Nephron progenitor cell (in vitro differentiated cells): ENCODE data around the gene FGF8.

Experiments used
- DNase-seq: peaks from one replicate; pipeline ENCODE4 v3.0.0; 2021
- H3K27ac Mint-ChIP-seq: 2 replicates; pipeline ENCODE4 v1.8.0; 2021; ENCODE audit warnings: mild to moderate bottlenecking, moderate library complexity, mixed read lengths
- H3K27me3 Mint-ChIP-seq: 2 replicates; pipeline ENCODE4 v1.8.0; 2021; ENCODE audit warnings: mild to moderate bottlenecking, low read depth, mixed read lengths; ENCODE audit not compliant: poor library complexity
- H3K36me3 Mint-ChIP-seq: 2 replicates; pipeline ENCODE4 v1.8.0; 2021; ENCODE audit warnings: low read depth, mixed read lengths
- H3K4me1 Mint-ChIP-seq: 2 replicates; pipeline ENCODE4 v1.8.0; 2021; ENCODE audit warnings: mixed read lengths
- H3K4me3 Mint-ChIP-seq: 2 replicates; pipeline ENCODE4 v1.8.0; 2021; ENCODE audit warnings: mild to moderate bottlenecking, moderate library complexity, mixed read lengths
- H3K9me3 Mint-ChIP-seq: 2 replicates; pipeline ENCODE4 v1.8.0; 2021; ENCODE audit warnings: mild to moderate bottlenecking, moderate library complexity, mixed read lengths
- TF ChIP-seq, protein P1 (sequence below): fragments of 200-600 bp; sonication (generic); IDR thresholded peaks from 2 replicates; pipeline ENCODE4 v1.5.0; 2021; ENCODE audit warnings: antibody characterized with exemption

The FGF8 gene

DNA sequence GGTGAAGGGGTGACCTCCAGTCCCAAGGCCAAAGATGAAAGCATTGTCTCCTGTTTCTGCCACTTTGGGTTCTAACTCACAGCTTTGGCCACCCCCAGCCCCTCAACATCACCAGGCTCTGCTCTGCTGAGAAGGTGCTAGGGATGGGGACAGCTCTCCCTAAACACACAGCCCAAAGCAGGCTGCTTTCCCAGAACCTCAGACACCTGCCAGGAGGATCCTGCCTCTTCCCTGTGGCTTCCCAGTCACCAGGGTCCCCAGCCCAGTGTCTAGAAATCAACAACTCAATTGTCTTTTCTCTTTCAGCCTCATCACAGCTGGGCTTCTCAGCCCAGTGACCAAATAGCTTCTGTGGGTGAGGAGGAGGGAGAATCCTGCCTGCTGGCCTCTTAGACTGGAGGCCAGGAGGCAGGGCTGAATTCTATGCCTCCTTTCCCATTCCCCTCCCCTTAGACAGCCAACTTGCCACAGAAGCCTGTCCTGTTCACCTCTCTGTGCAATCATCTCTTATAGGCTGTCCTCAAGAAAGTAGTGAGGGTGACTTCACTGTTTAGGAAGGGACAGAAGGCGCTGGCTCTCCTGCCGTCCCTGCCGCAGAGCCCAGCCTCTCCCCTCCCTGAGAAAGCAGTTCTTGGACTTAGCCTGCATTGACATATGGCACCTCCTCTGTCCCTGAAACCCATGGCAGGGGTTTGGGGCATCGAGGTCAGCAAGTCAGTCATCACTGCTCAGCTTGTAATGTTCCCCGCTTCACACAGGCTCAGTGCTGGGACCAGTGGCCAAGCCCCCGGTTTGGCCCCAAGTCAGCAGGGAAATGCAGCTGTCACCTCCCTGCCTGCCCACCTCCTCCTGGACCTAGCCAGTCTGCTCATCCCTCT is 3.7 kb downstream of the FGF8 start:
- H3K4me3 Mint-ChIP-seq: peak overlapping the region; percentile 76
- H3K27ac Mint-ChIP-seq: peak overlapping the region; percentile 48
- H3K27me3 Mint-ChIP-seq: peaks cover 25% of the 10 kb centered on the region
- no peak for DNase-seq
- H3K36me3 Mint-ChIP-seq: no peaks in the 10 kb centered on the region
- peaks cover 75% of the 10 kb centered on the region for H3K4me1 Mint-ChIP-seq
- no peaks in the 10 kb centered on the region for H3K9me3 Mint-ChIP-seq
- TF ChIP-seq, protein P1, sequence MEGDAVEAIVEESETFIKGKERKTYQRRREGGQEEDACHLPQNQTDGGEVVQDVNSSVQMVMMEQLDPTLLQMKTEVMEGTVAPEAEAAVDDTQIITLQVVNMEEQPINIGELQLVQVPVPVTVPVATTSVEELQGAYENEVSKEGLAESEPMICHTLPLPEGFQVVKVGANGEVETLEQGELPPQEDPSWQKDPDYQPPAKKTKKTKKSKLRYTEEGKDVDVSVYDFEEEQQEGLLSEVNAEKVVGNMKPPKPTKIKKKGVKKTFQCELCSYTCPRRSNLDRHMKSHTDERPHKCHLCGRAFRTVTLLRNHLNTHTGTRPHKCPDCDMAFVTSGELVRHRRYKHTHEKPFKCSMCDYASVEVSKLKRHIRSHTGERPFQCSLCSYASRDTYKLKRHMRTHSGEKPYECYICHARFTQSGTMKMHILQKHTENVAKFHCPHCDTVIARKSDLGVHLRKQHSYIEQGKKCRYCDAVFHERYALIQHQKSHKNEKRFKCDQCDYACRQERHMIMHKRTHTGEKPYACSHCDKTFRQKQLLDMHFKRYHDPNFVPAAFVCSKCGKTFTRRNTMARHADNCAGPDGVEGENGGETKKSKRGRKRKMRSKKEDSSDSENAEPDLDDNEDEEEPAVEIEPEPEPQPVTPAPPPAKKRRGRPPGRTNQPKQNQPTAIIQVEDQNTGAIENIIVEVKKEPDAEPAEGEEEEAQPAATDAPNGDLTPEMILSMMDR: no peak

DNA sequence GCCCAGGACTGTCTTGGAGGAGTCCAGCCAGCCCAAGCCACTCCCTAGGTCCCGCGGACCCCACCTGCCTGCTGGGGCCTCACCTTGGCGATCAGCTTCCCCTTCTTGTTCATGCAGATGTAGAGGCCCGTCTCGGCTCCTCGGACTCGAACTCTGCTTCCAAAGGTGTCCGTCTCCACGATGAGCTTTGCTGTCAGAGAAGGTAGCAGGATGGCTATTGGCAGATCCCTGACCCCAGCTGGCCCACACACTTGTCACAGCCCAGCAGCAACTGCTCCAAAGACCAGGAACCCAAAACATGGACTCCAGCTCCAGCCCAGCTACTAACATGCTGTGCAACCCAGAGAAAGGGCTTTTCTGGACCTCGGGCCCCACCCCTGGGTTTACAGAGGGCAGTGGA is 4.5 kb downstream of the FGF8 start:
- Mint-ChIP-seq H3K27me3 (peaks cover 16% of the 10 kb centered on the region), H3K36me3 (no peaks in the 10 kb centered on the region), H3K4me3 (peak overlapping the region; percentile 52), H3K4me1 (peaks cover 84% of the 10 kb centered on the region), H3K27ac (no peak overlapping the region), H3K9me3 (no peaks in the 10 kb centered on the region)
- no peak for DNase-seq
- TF ChIP-seq, protein P1: no peak

DNA sequence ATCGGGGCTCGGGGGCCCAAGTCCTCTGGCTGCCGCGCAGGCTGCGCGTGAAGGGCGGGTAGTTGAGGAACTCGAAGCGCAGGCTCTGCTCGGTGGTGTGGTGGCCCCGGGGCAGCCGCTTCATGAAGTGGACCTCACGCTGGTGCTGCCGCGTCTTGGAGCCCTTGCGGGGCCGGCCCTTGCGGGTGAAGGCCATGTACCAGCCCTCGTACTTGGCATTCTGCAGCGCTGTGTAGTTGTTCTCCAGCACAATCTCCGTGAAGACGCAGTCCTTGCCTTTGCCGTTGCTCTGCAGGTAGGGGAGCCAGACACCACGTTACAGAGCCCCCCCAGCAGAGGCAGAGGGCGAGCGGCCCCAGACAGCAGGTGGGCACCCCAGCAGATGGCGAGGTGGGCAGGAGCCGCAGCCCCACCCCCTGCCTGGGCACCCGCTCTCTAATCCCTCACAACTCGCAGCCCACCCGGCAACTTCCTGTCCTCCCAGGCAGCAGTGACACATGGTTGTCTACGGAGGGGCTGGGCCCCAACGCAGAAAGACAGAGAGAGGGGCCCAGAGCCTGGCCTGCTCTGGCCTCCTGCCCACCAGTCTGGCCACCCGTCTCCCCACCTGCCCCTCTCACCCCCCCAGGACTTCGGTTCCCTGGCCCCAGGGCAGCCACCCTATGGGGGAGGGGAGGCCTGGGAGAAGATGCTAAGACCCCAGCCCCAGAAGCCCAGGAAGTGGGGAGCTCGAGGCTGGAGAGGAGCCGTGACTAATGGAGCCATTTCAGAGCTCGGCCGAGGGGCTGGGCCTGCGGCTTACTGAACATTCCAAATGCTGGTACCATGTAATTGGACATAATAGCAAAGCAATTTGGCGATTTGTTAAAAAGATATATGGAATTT is 5.3 kb downstream of the FGF8 start:
- Mint-ChIP-seq H3K36me3 (no peaks in the 10 kb centered on the region), H3K27me3 (peaks cover 19% of the 10 kb centered on the region), H3K4me3 (no peak overlapping the region), H3K9me3 (no peaks in the 10 kb centered on the region), H3K27ac (no peak overlapping the region), H3K4me1 (peaks cover 91% of the 10 kb centered on the region)
- TF ChIP-seq, protein P1: no peak
- DNase-seq: no peak

DNA sequence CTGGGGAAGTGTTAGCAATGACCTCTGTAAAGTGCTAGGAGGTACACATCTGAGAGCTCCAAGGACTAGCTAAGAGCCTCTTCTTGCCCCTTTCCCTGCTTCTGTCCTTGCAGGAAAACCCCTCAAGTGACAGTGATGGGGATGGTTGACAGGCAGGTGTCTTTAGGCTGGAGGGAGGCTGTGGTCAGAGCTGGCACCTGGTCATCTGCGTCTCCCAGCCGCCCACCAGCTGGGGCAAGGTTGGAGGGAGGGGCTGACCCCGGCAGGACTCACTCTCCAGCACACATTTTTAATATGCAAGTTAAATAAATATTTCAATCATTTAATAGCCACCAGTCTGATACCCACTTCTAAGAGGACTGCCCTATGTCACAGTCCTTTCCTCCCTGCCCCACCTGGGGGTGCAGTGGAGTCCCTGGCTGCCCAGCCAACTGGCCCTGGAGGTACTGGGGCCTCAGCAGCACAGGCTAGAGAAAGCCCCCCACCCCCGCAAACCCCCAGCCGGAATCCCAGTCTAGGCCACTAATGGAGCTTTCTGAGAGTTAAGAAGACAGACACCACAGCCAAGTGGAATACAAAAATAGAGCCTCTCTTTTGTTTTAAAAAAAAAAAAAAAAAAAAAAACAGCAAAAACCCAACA is 6.3 kb downstream of the FGF8 start:
- Mint-ChIP-seq H3K27me3 (peaks cover 17% of the 10 kb centered on the region), H3K9me3 (no peaks in the 10 kb centered on the region), H3K27ac (peak overlapping the region; percentile 71), H3K36me3 (no peaks in the 10 kb centered on the region), H3K4me3 (no peak overlapping the region), H3K4me1 (peaks cover 92% of the 10 kb centered on the region)
- DNase-seq: no peak
- TF ChIP-seq, protein P1: no peak

DNA sequence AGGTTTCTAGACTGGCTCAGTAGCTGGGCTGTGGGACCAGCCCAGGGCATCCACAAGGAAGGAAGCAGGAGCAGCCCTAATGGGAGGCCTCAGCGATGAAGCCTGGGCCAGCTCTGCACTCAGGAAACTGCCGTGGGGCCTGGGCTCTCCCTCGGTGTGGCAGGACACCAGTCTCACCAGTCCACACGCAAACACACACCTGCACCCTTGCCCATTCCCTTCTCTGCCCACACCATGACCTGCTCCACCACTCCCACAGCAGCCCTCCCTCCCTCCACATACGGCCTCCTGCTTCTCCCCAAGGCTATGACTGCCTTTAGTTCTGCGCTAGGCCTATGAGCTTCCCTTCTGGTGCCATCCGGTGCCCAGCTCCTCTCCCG is 7.1 kb downstream of the FGF8 start:
- H3K27me3 Mint-ChIP-seq: peaks cover 14% of the 10 kb centered on the region
- TF ChIP-seq, protein P1: no peak
- peaks cover 86% of the 10 kb centered on the region for H3K4me1 Mint-ChIP-seq

More for the DNA sequence above, 7.1 kb downstream of the FGF8 start:
- Mint-ChIP-seq H3K27ac (peak overlapping the region; percentile 27), H3K4me3 (no peak overlapping the region), H3K36me3 (no peaks in the 10 kb centered on the region), H3K9me3 (no peaks in the 10 kb centered on the region)
- DNase-seq: no peak
